B cell (primary cell): ENCODE data around the gene TMEM108.

Experiments
- EZH2 ChIP-seq: IDR thresholded peaks from 2 replicates; pipeline ENCODE4 v1.6.1; 2012; ENCODE audit warnings: borderline replicate concordance, low read depth, mild to moderate bottlenecking, moderate library complexity, low read length; ENCODE audit not compliant: insufficient read depth, poor library complexity, severe bottlenecking
- TF ChIP-seq, protein P1 (sequence below): fragments of 200-600 bp; IDR thresholded peaks from one replicate; pipeline ENCODE4 v1.8.0; 2022; ENCODE audit warnings: antibody characterized with exemption, mild to moderate bottlenecking

DNA sequence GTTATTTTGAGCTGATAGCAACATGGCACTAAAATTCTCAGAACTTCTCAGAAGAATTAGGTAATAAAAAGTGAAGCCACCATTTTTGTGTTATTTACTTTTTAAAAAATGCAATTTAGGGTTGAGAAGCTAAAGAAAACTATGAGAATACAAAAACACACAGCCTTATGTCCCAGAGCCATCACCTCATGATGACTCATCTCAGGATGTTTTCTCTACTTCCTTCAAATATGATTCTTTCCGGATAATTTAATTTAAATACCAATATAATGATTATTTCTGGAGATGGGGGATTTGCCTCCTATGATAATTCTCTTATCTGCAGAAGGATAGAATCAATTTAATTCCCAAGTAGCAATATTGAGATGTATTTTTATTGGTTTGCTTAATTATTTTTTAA is 256.1 kb downstream of the TMEM108 start:
- TF ChIP-seq EZH2 = no peak
- TF ChIP-seq, protein P1, sequence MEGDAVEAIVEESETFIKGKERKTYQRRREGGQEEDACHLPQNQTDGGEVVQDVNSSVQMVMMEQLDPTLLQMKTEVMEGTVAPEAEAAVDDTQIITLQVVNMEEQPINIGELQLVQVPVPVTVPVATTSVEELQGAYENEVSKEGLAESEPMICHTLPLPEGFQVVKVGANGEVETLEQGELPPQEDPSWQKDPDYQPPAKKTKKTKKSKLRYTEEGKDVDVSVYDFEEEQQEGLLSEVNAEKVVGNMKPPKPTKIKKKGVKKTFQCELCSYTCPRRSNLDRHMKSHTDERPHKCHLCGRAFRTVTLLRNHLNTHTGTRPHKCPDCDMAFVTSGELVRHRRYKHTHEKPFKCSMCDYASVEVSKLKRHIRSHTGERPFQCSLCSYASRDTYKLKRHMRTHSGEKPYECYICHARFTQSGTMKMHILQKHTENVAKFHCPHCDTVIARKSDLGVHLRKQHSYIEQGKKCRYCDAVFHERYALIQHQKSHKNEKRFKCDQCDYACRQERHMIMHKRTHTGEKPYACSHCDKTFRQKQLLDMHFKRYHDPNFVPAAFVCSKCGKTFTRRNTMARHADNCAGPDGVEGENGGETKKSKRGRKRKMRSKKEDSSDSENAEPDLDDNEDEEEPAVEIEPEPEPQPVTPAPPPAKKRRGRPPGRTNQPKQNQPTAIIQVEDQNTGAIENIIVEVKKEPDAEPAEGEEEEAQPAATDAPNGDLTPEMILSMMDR = no peak
